A549 treated with CORT108297 at 1 μM for 4 hours (cell line): ENCODE data around the gene SEC14L2. TPM values are rescaled to one million over a fixed set of nuclear protein-coding genes. Genes with fewer than 3 reads are reported as not detected.

Experiments
- total RNA-seq: library from RNA; stranded (reverse); fragments of 200-300 nt; extraction: Qiagen RNA extraction; gene quantifications from 5 replicates; pipeline ENCODE4 v1.2.3, GENCODE V29; 2022

The SEC14L2 gene
- total RNA-seq, result 25.7 to 46.7 TPM (median 42.7 TPM) in 5 replicates

DNA sequence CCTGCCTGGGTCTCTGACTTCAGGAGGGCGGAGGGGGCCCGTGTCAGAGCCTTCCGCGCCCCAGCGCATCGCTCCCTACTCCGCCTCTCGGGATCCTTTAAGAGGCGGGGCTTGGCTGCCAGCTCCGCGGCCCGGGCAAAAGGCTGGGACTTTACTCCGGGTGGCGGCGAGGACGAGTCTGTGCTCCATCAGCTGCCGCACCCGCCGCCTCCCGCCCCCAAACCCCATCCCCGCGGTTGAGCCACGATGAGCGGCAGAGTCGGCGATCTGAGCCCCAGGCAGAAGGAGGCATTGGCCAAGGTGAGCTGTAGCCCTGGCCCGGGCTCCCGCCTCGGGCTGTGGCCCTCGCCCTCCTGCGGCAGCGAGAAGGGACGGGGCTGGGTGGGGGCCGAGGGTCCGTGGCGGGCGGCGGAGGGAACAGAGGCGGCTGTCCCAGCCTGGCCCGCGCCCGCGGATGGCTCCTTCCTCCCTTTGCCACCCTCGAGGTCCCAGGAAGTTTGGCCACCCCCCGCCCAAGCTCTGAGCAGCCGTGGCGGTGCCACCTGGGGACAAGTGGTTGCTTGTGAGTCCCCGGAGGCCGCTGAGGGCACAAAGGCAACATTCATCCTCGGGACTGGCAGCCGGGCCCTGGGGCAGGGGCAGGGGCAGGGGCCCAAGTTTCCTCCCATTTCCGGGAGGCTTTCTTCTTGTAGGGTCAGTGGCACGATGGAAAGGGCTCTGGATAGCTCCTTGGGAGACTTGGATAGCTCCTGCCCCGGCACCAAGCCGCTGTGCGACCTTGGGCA, at the start of gene SEC14L2:
Gene SEC14L2, plus strand, starts transcription at position 148 of the 785 bp plus-strand sequence. Its CDS starts 99 bp downstream, at position 247.

GRCh38 chr22:30356449-30357235, 40.2 kb upstream of the SEC14L2 start, which contains the start of the genes CCDC157 and SF3A1:
Gene CCDC157 (plus strand): TSS chr22:30357007. CDS start chr22:30366001, 8,994 bp downstream.
Gene SF3A1 (minus strand): TSS chr22:30356894. CDS start chr22:30356792, 102 bp downstream.

DNA sequence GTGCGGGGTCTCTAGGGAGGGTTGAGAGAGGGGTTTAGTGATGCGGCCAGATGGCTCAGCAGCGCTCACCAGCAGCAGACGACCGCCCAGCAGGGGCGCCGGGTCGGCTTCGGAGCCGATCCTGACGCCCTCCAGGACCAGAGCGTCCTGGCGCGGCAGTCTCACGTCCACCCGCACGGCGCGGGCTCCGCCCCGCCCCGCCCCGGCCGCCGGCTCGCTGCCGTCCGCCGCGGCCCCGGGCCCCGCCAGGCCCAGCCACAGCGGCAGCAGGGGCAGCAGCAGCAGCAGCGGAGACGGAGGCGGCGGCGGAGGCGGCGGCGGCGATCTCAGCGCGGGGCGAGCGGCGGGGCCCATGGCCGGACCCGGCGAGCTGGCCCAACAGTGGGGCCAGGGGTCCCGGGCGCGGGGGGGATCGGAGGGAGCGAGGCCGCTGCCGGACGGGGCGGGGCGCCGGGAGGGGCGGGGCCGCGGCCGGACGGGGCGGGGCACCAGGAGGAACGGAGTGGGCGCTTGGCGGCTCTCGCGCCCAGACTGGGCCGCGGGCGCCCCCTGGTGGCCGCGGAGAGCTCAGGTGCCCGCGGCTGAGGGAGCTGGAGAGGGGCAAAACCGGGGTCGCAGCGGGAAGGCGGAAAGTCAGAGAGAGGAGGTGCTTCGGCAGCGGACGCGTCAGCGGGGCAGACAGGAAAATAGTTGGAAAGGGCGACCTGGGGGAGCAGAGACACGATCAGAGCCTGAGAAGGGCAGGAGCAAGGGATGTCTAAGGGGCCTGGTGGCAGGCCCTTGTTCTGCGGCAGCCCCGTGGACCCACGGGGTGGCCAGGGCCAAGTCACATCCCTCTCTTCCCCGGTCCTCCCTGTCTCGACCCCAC, 9.6 kb upstream of the SEC14L2 start, which contains the start of gene RNF215:
Gene RNF215, minus strand, starts transcription at position 452 of the 868 bp plus-strand sequence. Its CDS starts 98 bp downstream, at position 354.

GRCh38 chr22:30425616-30426387, 29.0 kb downstream of the SEC14L2 start, which contains the start of gene MTFP1:
Gene MTFP1 (plus strand): TSS chr22:30425768. CDS start chr22:30425880, 112 bp downstream.

DNA sequence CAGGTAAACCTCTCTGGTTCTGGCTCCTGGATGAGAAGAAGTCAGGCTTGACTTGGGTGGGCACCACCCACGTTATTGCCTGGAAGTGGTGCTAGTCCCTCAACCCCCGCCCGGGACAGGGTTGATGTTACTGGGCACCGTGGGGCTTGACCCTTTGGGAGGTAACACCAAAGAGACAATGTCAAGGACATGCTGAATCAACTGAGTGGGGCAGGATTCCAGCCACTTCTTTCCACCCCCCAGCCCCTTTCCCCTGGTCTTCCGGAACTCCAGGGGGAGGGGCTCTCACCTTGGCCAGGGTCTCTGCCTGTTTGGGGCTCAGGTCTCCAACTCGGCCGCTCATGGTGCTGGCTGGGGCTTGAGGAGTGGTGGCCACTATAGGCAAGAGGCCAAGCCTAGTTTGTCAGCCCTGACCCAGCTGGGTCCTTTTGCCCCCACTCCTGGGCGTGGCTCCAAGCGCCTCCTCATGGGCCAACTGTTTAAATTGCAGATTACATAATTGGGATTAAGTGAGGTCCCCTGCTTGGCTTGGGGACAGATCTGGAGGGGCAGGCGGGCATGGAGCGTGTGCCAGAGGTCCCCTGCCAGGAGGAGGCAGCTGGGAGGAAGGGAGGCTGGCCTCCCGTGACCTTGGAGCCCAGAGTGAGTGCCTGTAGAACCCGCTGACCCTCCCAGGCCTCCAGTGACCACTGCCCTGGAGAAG, 74.9 kb downstream of the SEC14L2 start, which contains the start of gene SEC14L3:
Gene SEC14L3, minus strand, starts transcription at position 402 of the 703 bp plus-strand sequence. Its CDS starts 59 bp downstream, at position 343.

Other genes starting within 250 kb of the SEC14L2 start
- 25.0 to 39.1 TPM (median 37.2 TPM) in 5 replicates for gene LIF, start 150.3 kb upstream of the SEC14L2 start, total RNA-seq
- gene OSM, start 130.2 kb upstream of the SEC14L2 start, total RNA-seq, result 0.05 TPM in 1 of 5 replicates, not detected in the others
- gene CASTOR1, start 107.5 kb upstream of the SEC14L2 start, total RNA-seq, result 3.7 to 7.2 TPM (median 5.5 TPM) in 5 replicates
- 8.6 to 11.9 TPM (median 11.1 TPM) in 5 replicates for gene TBC1D10A, start 70.1 kb upstream of the SEC14L2 start, total RNA-seq
- 44.1 to 62.3 TPM (median 61.4 TPM) in 5 replicates for gene SF3A1, start 40.1 kb upstream of the SEC14L2 start, total RNA-seq
- 2.0 to 3.9 TPM (median 3.3 TPM) in 5 replicates for gene CCDC157, start 40.0 kb upstream of the SEC14L2 start, total RNA-seq
- 13.8 to 22.0 TPM (median 19.7 TPM) in 5 replicates for gene RNF215, start 9.6 kb upstream of the SEC14L2 start, total RNA-seq
- 67.6 to 78.1 TPM (median 74.0 TPM) in 5 replicates for gene MTFP1, start 28.8 kb downstream of the SEC14L2 start, total RNA-seq
- not detected in 5 replicates for gene SEC14L3, start 75.0 kb downstream of the SEC14L2 start, total RNA-seq
- 4.4 to 6.7 TPM (median 5.9 TPM) in 5 replicates for gene SEC14L4, start 108.7 kb downstream of the SEC14L2 start, total RNA-seq
- 0.03 TPM in 1 of 5 replicates, not detected in the others for gene SEC14L6, start 149.7 kb downstream of the SEC14L2 start, total RNA-seq
- gene GAL3ST1, start 177.6 kb downstream of the SEC14L2 start, total RNA-seq, result 6.1 to 10.2 TPM (median 9.2 TPM) in 5 replicates
- gene PES1, start 194.9 kb downstream of the SEC14L2 start, total RNA-seq, result 108 to 118 TPM (median 111 TPM) in 5 replicates
- 4.2 to 5.2 TPM (median 4.6 TPM) in 5 replicates for gene TCN2, start 210.2 kb downstream of the SEC14L2 start, total RNA-seq
- gene SLC35E4, start 238.8 kb downstream of the SEC14L2 start, total RNA-seq, result 5.3 to 8.0 TPM (median 7.0 TPM) in 5 replicates